Activated CD4-positive, alpha-beta T cell treated with anti-CD3 and anti-CD28 coated beads, Interleukin-2, amount 10 ng/mL, durations not matched to agents 7 days and 5 days (primary cell): ENCODE measurements around the gene SPINT3. TPM values are rescaled to one million over a fixed set of nuclear protein-coding genes. Genes with fewer than 3 reads are reported as not detected.

Experiments used
- CTCF ChIA-PET: fragments of 350-600 bp; sonication (Branson Sonifier 250); formaldehyde crosslinking; loops from one replicate; lab custom pipeline; 2021; ENCODE audit warnings: antibody characterized with exemption; lab: Charles Lee
- POLR2A ChIA-PET: fragments of 350-600 bp; sonication (Branson Sonifier 250); formaldehyde crosslinking; loops from one replicate; lab custom pipeline; 2021; ENCODE audit warnings: antibody characterized with exemption; lab: Charles Lee
- DNase-seq: peaks from one replicate; pipeline ENCODE4 v3.0.0-alpha.2; 2020
- H3K27ac Mint-ChIP-seq: one replicate; pipeline ENCODE4 v1.8.0; 2021; ENCODE audit warnings: mild to moderate bottlenecking, moderate library complexity, mixed read lengths
- H3K27me3 Mint-ChIP-seq: one replicate; pipeline ENCODE4 v1.8.0; 2021; ENCODE audit warnings: mixed read lengths
- H3K36me3 Mint-ChIP-seq: one replicate; pipeline ENCODE4 v1.8.0; 2021; ENCODE audit warnings: low read depth, mixed read lengths
- H3K4me1 Mint-ChIP-seq: one replicate; pipeline ENCODE4 v1.8.0; 2021; ENCODE audit warnings: mixed read lengths
- H3K4me3 Mint-ChIP-seq: one replicate; pipeline ENCODE4 v1.8.0; 2021; ENCODE audit warnings: mild to moderate bottlenecking, moderate library complexity, mixed read lengths
- H3K9me3 Mint-ChIP-seq: one replicate; pipeline ENCODE4 v1.8.0; 2021; ENCODE audit warnings: mixed read lengths
- total RNA-seq, 2 experiments: library from RNA; stranded (reverse); gene quantifications; one replicate each; pipeline ENCODE4 v1.2.3, GENCODE V29; 2021

The SPINT3 gene, protein sequence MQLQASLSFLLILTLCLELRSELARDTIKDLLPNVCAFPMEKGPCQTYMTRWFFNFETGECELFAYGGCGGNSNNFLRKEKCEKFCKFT
- total RNA-seq: not detected

- Mint-ChIP-seq H3K4me1 (no peaks in the 10 kb centered on the region), H3K27me3 (peaks cover 26% of the 10 kb centered on the region), H3K36me3 (no peaks in the 10 kb centered on the region), H3K9me3 (no peaks in the 10 kb centered on the region), H3K27ac (no peak within 1 kb of the TSS), H3K4me3 (no peak within 1 kb of the TSS)
- POLR2A ChIA-PET: no interaction called here
- CTCF ChIA-PET: no interaction called here
- no peak for DNase-seq
Measured at GRCh38 chr20:45515147-45515913, at the start of gene SPINT3. TSS of gene SPINT3 (minus strand) at chr20:45515622. CDS start at chr20:45515608, 14 bp downstream.

- ChIA-PET POLR2A (no interaction called here), CTCF (no interaction called here)
- Mint-ChIP-seq H3K4me1 (no peaks in the 10 kb centered on the region), H3K36me3 (no peaks in the 10 kb centered on the region), H3K27me3 (peaks cover 7% of the 10 kb centered on the region), H3K9me3 (no peaks in the 10 kb centered on the region), H3K27ac (no peak overlapping the region), H3K4me3 (no peak overlapping the region)
- no peak for DNase-seq
Measured at GRCh38 chr20:45564760-45565276, 49.4 kb upstream of the SPINT3 start.

- Mint-ChIP-seq H3K4me1 (no peaks in the 10 kb centered on the region), H3K27me3 (peaks cover 7% of the 10 kb centered on the region), H3K9me3 (no peaks in the 10 kb centered on the region), H3K36me3 (no peaks in the 10 kb centered on the region), H3K27ac (no peak overlapping the region), H3K4me3 (no peak overlapping the region)
- ChIA-PET POLR2A (no interaction called here), CTCF (no interaction called here)
- no peak for DNase-seq
Measured at GRCh38 chr20:45555198-45555597, 39.8 kb upstream of the SPINT3 start.

- Mint-ChIP-seq H3K27me3 (peaks cover 10% of the 10 kb centered on the region), H3K27ac (no peak overlapping the region), H3K4me3 (no peak overlapping the region), H3K9me3 (no peaks in the 10 kb centered on the region), H3K36me3 (no peaks in the 10 kb centered on the region), H3K4me1 (no peaks in the 10 kb centered on the region)
- DNase-seq: no peak
- POLR2A ChIA-PET: no interaction called here
- CTCF ChIA-PET: no interaction called here
Measured at GRCh38 chr20:45552456-45552855, 37.0 kb upstream of the SPINT3 start.

DNA sequence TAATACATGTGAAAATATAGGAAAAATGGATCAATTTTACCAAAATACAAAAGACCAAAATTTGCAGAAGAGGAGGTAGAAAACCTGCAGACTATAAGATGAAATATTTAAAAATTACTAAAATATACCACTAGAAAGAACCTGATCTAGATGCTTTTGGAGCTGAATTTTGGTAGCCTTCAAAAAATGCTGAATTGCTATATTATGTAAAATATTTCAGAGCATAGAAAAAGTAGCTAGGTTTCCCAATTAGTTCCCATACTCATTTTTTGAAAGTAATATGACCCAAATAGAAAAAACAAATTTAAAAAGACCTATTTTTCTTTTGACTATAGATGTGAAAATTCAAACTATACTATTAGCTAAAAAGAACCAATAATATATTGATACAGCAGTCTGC lies 35.3 kb upstream of the SPINT3 start:
- Mint-ChIP-seq H3K36me3 (no peaks in the 10 kb centered on the region), H3K27me3 (peaks cover 16% of the 10 kb centered on the region), H3K4me3 (no peak overlapping the region), H3K27ac (no peak overlapping the region), H3K9me3 (no peaks in the 10 kb centered on the region), H3K4me1 (no peaks in the 10 kb centered on the region)
- no peak for DNase-seq
- POLR2A ChIA-PET: no interaction called here
- CTCF ChIA-PET: no interaction called here

DNA sequence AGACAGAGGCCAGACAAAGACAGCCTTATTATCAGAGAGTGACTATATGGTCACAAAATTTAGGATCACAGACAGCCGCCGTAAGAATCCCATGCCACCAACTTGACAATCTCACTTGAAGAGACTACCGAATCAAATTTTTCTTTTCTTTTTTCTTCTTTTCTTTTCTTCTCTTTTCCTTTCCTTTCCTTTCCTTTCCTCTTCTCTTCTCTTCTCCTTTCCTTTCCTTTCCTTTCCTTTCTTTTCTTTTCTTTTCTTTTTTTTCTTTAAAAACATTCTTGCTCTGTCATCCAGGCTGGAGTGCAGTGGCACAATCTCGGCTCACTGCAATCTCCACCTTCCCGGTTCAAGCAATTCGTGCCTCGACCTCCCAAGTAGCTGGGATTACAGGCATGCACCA lies 33.0 kb upstream of the SPINT3 start:
- no peak for DNase-seq
- H3K36me3 Mint-ChIP-seq: no peaks in the 10 kb centered on the region
- H3K27ac Mint-ChIP-seq: no peak overlapping the region
- H3K4me1 Mint-ChIP-seq: no peaks in the 10 kb centered on the region
- H3K4me3 Mint-ChIP-seq: no peak overlapping the region
- H3K9me3 Mint-ChIP-seq: no peaks in the 10 kb centered on the region
- H3K27me3 Mint-ChIP-seq: peaks cover 29% of the 10 kb centered on the region
- CTCF ChIA-PET: interaction anchor here (0.6 kb wide), 1 partner anchor 66 kb away, joined by 5 read pairs; no protein-coding TSS in a partner anchor
- POLR2A ChIA-PET: no interaction called here

DNA sequence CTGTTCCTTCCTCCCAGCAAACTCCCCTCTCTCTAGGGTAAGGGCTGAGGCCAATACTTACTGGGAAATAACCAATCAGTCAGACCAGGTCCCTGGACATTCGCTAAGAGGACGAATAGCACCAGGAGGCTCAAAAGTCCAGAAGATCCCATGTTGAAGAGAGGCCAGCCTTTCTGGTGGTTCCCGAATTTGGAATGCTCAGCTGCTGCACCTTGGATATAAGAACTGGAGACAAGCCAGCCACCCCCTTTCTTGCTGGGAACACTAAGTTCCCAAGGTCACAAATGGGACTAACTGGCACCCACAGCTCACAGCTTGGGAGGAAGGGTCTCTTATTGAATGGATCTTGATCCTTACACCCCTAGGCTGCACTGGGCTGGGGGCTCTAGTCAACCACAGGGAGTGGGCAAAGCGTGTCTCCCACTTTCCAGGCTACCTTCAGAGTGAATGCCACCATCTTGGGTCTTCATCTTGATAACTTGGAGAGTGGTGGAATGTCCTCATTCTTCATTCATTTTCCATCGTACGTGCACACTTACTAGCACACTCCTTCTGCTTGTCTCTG lies 31.9 kb upstream of the SPINT3 start, which contains the start of gene EPPIN:
TSS of gene EPPIN (minus strand) at position 196 of the 565 bp plus-strand sequence. CDS start at position 152, 44 bp downstream.
- CTCF ChIA-PET: interaction anchor here (1.0 kb wide), 1 partner anchor 224 kb away, joined by 4 read pairs; no protein-coding TSS in a partner anchor
- POLR2A ChIA-PET: no interaction called here
- DNase-seq: no peak
- peaks cover 36% of the 10 kb centered on the region for H3K27me3 Mint-ChIP-seq
- no peaks in the 10 kb centered on the region for H3K4me1 Mint-ChIP-seq
- H3K4me3 Mint-ChIP-seq: no peak within 1 kb of the TSS
- H3K9me3 Mint-ChIP-seq: no peaks in the 10 kb centered on the region
- no peaks in the 10 kb centered on the region for H3K36me3 Mint-ChIP-seq
- no peak within 1 kb of the TSS for H3K27ac Mint-ChIP-seq

GRCh38 chr20:45545754-45546453 lies 30.5 kb upstream of the SPINT3 start:
- Mint-ChIP-seq H3K9me3 (no peaks in the 10 kb centered on the region), H3K27me3 (peaks cover 35% of the 10 kb centered on the region), H3K4me3 (no peak overlapping the region), H3K36me3 (no peaks in the 10 kb centered on the region), H3K27ac (no peak overlapping the region), H3K4me1 (no peaks in the 10 kb centered on the region)
- POLR2A ChIA-PET: no interaction called here
- DNase-seq: no peak
- CTCF ChIA-PET: no interaction called here

DNA sequence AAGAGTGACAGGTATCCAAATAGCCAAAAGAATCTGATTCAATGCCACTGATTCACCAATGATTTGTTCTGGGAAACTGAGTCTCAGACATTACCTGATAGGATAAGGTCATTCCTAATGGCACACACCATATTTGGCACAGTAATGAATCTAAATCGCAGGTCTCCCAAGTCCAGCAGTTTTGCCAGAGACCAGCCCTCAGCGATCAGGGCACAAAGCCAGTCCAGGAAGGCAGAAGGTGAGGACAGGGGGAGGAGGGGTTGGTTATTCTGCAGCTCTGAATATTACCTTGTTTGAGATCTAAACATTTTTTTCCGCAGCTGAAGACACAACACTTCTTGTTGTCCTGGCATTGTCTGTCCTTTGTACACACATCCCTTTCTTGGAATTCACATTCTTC lies 29.9 kb upstream of the SPINT3 start:
- Mint-ChIP-seq H3K4me1 (no peaks in the 10 kb centered on the region), H3K36me3 (no peaks in the 10 kb centered on the region), H3K27me3 (peaks cover 34% of the 10 kb centered on the region), H3K4me3 (no peak overlapping the region), H3K9me3 (no peaks in the 10 kb centered on the region), H3K27ac (no peak overlapping the region)
- POLR2A ChIA-PET: no interaction called here
- no peak for DNase-seq
- CTCF ChIA-PET: no interaction called here

DNA sequence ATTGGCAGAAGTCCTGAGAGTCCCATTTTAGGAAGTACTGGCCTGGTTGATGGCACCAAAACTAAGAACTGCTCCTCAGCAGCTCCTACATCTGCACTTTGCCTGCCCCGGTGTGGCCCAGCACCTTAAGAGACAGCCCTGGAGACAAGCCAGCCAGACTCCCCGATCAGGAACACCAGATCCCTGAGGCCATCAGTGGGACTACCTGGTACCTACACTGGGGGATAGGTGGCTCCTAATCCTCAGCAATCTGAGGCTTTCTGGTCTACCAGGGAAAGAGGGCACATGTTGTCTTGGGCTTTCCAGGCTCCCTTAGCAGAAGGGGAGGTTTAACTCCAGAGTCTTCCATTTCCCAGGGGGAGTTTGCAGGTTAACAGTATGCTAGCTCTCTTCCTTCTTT lies 24.0 kb upstream of the SPINT3 start, which contains the start of gene WFDC6:
TSS of gene WFDC6 (minus strand) at position 101 of the 400 bp plus-strand sequence. CDS start at position 26, 75 bp downstream.
- ChIA-PET CTCF (no interaction called here), POLR2A (no interaction called here)
- Mint-ChIP-seq H3K27me3 (peaks cover 21% of the 10 kb centered on the region), H3K4me1 (no peaks in the 10 kb centered on the region), H3K9me3 (no peaks in the 10 kb centered on the region), H3K4me3 (no peak within 1 kb of the TSS), H3K36me3 (no peaks in the 10 kb centered on the region), H3K27ac (no peak within 1 kb of the TSS)
- no peak for DNase-seq

GRCh38 chr20:45538209-45538799 lies 22.9 kb upstream of the SPINT3 start:
- H3K27me3 Mint-ChIP-seq: peaks cover 14% of the 10 kb centered on the region
- POLR2A ChIA-PET: no interaction called here
- H3K9me3 Mint-ChIP-seq: no peaks in the 10 kb centered on the region
- no peak for DNase-seq
- H3K4me3 Mint-ChIP-seq: no peak overlapping the region
- H3K36me3 Mint-ChIP-seq: no peaks in the 10 kb centered on the region
- CTCF ChIA-PET: no interaction called here
- H3K27ac Mint-ChIP-seq: no peak overlapping the region
- H3K4me1 Mint-ChIP-seq: no peaks in the 10 kb centered on the region

DNA sequence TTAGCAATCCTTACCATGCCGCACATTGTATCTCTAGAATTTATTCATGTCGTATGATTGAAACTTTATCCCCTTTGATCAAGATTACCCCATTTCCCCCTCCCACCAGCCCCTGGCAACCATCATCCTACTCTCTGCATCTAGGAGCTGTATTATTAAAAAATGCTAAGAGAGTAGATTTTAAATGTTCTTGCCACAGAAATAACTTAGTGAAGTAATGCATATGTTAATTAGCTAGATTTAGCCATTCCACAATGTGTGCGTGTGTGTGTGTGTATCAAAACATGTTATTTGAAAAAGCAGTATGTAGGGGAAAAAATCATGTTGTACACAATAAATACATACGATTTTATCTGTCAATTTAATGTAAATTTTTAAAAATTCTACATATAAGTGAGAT lies 11.9 kb upstream of the SPINT3 start:
- CTCF ChIA-PET: interaction anchor here (0.6 kb wide), 1 partner anchor 94 kb away, joined by 5 read pairs; no protein-coding TSS in a partner anchor
- Mint-ChIP-seq H3K4me1 (no peaks in the 10 kb centered on the region), H3K4me3 (no peak overlapping the region), H3K36me3 (no peaks in the 10 kb centered on the region), H3K9me3 (no peaks in the 10 kb centered on the region), H3K27ac (no peak overlapping the region), H3K27me3 (peaks cover 25% of the 10 kb centered on the region)
- POLR2A ChIA-PET: no interaction called here
- DNase-seq: no peak
